A673 (cell line): ENCODE measurements around the gene ANGPTL2.

ENCODE experiments used
- CTCF ChIP-seq: fragments of 300-800, 200-600 bp; sonication (generic); conservative IDR thresholded peaks from 2 replicates; pipeline ENCODE4 v1.5.1; 2017; ENCODE audit warnings: low read depth, mild to moderate bottlenecking, antibody characterized with exemption, low read length, moderate library complexity, mixed read lengths
- EZH2 ChIP-seq: fragments of 200-600 bp; sonication (generic); IDR thresholded peaks from 2 replicates; pipeline ENCODE4 v1.6.1; 2017; ENCODE audit warnings: borderline replicate concordance, low read depth, mild to moderate bottlenecking, mixed read lengths, antibody characterized with exemption, low read length; ENCODE audit not compliant: poor library complexity, severe bottlenecking

- TF ChIP-seq CTCF (no peak), EZH2 (no peak)
Observed at GRCh38 chr9:127122176-127123063, at the start of gene ANGPTL2.
